ENCODE measurements around the gene ADCY3.

ADCY3 gene

DNA sequence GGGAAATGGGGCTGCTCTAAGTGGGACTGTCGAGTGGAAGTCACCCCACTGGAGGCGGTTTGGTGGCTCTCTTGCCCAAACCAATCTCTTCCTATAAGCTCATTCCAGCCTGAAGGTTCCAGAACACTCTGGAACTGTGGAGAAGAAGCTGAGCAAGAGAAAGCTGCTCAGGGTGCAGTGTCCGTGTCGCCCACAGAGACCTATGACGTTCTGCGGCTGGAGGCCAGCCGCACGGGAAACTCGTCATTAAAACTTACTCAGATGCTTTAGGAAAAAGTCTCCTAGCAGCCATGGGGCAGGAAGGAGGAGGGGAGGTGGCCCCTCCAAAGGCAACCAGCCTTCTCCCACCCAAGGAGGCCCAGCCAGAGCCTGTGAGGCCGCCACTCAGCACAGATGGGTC, 41.7 kb downstream of the ADCY3 start:
- H3K4me3 ChIP-seq (ENCODE audit: low read depth, low read length) = no peak overlapping the region
- H3K27ac ChIP-seq = no peak overlapping the region; the same call in 1 of the 2 replicates
- H3K36me3 ChIP-seq = peaks cover 48% of the 10 kb centered on the region
- no peaks in the 10 kb centered on the region for H3K9me3 ChIP-seq (ENCODE audit: severe bottlenecking)
- no peak for DNase-seq
- TF ChIP-seq, protein P1, sequence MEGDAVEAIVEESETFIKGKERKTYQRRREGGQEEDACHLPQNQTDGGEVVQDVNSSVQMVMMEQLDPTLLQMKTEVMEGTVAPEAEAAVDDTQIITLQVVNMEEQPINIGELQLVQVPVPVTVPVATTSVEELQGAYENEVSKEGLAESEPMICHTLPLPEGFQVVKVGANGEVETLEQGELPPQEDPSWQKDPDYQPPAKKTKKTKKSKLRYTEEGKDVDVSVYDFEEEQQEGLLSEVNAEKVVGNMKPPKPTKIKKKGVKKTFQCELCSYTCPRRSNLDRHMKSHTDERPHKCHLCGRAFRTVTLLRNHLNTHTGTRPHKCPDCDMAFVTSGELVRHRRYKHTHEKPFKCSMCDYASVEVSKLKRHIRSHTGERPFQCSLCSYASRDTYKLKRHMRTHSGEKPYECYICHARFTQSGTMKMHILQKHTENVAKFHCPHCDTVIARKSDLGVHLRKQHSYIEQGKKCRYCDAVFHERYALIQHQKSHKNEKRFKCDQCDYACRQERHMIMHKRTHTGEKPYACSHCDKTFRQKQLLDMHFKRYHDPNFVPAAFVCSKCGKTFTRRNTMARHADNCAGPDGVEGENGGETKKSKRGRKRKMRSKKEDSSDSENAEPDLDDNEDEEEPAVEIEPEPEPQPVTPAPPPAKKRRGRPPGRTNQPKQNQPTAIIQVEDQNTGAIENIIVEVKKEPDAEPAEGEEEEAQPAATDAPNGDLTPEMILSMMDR (IDR thresholded peaks at IDR 0.05; ENCODE audit: low read depth, low read length) = no peak
- H3K27me3 ChIP-seq (ENCODE audit: insufficient read depth, low read depth, severe bottlenecking) = no peaks in the 10 kb centered on the region

DNA sequence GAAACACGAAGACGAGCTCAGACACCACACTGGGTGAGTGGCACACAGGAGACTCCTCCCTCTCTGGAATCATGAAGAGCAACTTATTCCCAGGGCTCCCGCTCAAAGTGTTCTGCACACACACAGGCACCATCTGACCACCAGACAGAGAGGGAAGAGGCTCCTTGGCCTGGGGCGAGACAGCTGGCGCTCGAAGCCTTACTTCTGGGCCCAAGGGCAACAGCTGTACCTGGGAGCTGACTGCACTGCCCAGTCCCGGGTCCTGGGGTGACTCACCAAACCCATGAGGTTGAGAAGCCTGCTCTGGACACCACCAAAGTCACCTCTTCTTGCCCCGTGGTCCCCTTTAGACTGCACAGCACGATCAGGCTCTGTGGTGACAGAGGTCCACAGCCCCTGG, 42.4 kb downstream of the ADCY3 start:
- H3K27me3 ChIP-seq (ENCODE audit: insufficient read depth, low read depth, severe bottlenecking) = no peaks in the 10 kb centered on the region
- H3K9me3 ChIP-seq (ENCODE audit: severe bottlenecking) = no peaks in the 10 kb centered on the region
- DNase-seq = no peak
- H3K27ac ChIP-seq = no peak overlapping the region
- peaks cover 45% of the 10 kb centered on the region for H3K36me3 ChIP-seq
- H3K4me3 ChIP-seq (ENCODE audit: low read depth, low read length) = no peak overlapping the region
- TF ChIP-seq, protein P1 (IDR thresholded peaks at IDR 0.05; ENCODE audit: low read depth, low read length) = no peak

DNA sequence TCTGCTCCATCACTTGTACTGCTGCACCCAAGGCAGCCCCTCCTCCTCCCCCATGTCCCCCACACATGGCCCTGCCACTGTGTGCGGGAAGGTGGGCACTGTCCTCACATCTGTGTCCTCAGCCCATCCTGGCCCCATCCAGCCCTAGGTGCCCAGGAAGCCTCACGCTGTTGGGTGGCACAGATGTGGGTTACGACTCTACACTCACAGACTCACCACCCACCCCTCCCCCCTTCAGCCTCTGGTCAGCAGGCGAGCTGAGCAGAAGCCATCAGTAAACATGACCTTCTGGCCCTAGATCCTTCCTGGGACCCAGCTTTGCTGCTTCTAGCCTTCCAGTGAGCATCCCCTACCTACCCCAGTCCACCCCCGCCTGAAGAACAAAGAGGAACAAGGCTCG, 43.0 kb downstream of the ADCY3 start:
- Histone ChIP-seq H3K36me3 (peaks cover 48% of the 10 kb centered on the region), H3K9me3 (ENCODE audit: severe bottlenecking) (no peaks in the 10 kb centered on the region), H3K27me3 (ENCODE audit: insufficient read depth, low read depth, severe bottlenecking) (no peaks in the 10 kb centered on the region), H3K4me3 (ENCODE audit: low read depth, low read length) (no peak overlapping the region), H3K27ac (no peak overlapping the region)
- no peak for DNase-seq
- TF ChIP-seq, protein P1 (IDR thresholded peaks at IDR 0.05; ENCODE audit: low read depth, low read length) = no peak

DNA sequence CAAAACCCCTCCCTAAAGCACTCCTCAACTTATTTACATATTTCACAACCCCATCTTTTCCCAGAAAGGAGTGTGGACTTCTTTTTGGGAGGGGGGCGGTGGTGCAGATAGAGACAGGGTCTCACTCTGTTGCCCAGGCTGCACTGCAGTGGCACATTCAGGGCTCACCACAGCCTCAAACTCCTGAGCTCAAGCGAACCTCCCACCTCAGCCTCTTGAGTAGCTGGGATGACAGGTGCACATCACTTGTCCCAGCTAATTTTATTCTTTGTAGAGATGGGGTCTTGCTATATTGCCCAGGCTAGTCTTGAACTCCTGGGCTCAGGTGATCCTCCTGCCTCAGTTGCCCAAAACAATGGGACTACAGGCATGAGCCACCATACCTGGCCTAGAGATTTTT, 44.1 kb downstream of the ADCY3 start:
- peaks cover 47% of the 10 kb centered on the region for H3K36me3 ChIP-seq
- H3K27ac ChIP-seq = no peak overlapping the region
- no peak for DNase-seq
- TF ChIP-seq, protein P1 (IDR thresholded peaks at IDR 0.05; ENCODE audit: low read depth, low read length) = no peak
- no peak overlapping the region for H3K4me3 ChIP-seq (ENCODE audit: low read depth, low read length)
- H3K9me3 ChIP-seq (ENCODE audit: severe bottlenecking) = no peaks in the 10 kb centered on the region
- H3K27me3 ChIP-seq (ENCODE audit: insufficient read depth, low read depth, severe bottlenecking) = no peaks in the 10 kb centered on the region

DNA sequence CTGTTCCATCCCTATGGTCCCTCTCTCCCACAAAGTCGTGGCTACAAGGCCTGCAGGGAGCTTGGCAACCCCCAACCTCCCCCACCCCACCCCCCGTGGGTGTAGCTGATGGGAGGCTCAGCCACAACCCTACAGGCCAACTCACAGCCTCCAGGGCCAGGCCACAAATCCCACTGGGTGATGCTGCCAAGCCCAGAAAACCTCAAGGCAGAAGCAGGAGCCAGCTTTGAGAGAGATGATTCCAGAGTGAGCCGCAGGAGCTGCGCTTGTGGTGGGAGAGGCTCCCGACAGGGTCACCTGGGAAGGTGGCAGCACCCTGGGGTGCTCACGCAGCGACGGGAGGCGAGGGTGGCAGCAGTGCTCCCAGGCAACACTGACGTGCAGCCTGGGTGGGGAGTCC, 44.8 kb downstream of the ADCY3 start:
- Histone ChIP-seq H3K36me3 (peaks cover 44% of the 10 kb centered on the region), H3K4me3 (ENCODE audit: low read depth, low read length) (no peak overlapping the region), H3K27me3 (ENCODE audit: insufficient read depth, low read depth, severe bottlenecking) (no peaks in the 10 kb centered on the region), H3K27ac (no peak overlapping the region), H3K9me3 (ENCODE audit: severe bottlenecking) (no peaks in the 10 kb centered on the region)
- DNase-seq = no peak
- TF ChIP-seq, protein P1 (IDR thresholded peaks at IDR 0.05; ENCODE audit: low read depth, low read length) = no peak

DNA sequence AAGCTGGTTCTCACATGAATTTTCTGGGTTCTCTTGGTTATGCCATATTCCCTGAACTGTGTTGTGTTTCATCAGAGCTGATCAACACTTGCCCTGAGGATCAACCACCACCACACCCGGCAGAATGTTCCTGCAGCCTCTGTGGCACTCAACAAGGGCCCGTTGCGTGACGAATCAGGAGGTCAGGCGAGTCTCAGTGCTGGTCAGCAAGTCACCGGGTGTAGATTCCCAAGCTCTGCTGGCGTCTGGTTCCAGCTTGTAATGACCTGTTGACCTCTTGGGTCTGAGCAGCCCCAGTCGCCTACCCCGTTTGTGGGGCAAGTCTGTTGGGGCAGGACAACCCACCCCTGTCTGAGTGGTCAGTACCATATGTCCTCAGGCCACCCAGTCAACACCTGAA, 46.0 kb downstream of the ADCY3 start:
- no peak for DNase-seq
- H3K27ac ChIP-seq = no peak overlapping the region
- H3K36me3 ChIP-seq = peaks cover 44% of the 10 kb centered on the region
- no peaks in the 10 kb centered on the region for H3K9me3 ChIP-seq (ENCODE audit: severe bottlenecking)
- no peaks in the 10 kb centered on the region for H3K27me3 ChIP-seq (ENCODE audit: insufficient read depth, low read depth, severe bottlenecking)
- TF ChIP-seq, protein P1 (IDR thresholded peaks at IDR 0.05; ENCODE audit: low read depth, low read length) = no peak
- no peak overlapping the region for H3K4me3 ChIP-seq (ENCODE audit: low read depth, low read length)
